Fibroblast of lung (primary cell): Measurements from ENCODE around the gene BRD8. TPM values are rescaled to one million over a fixed set of nuclear protein-coding genes. Genes with fewer than 3 reads are reported as not detected.

Experiments
- DNase-seq, 2 donors: peaks; one replicate each; pipeline versions ENCODE4 v3.0.0 to v3.0.0-alpha.2; 2010; ENCODE audit warnings: low read depth in 2 of 2
- H2AFZ ChIP-seq: 2 replicates; pipeline ENCODE4 v1.5.1; 2012; ENCODE audit warnings: low read length, control low read depth, inconsistent platforms
- H3K27ac ChIP-seq: 2 replicates; pipeline ENCODE4 v1.5.1; 2011; ENCODE audit warnings: low read length, control low read depth; ENCODE audit not compliant: insufficient read depth
- H3K27me3 ChIP-seq: 2 replicates; pipeline ENCODE4 v1.5.1; 2011; ENCODE audit warnings: mild to moderate bottlenecking, low read length; ENCODE audit not compliant: control insufficient read depth, insufficient read depth
- H3K36me3 ChIP-seq: 2 replicates; pipeline ENCODE4 v1.5.1; 2011; ENCODE audit warnings: low read length; ENCODE audit not compliant: control insufficient read depth, insufficient read depth
- H3K4me1 ChIP-seq: 2 replicates; pipeline ENCODE4 v1.5.1; 2011; ENCODE audit warnings: low read length; ENCODE audit not compliant: control insufficient read depth, insufficient read depth; ENCODE audit errors: extremely low read depth
- H3K4me2 ChIP-seq: 2 replicates; pipeline ENCODE4 v1.5.1; 2011; ENCODE audit warnings: low read length, control low read depth; ENCODE audit not compliant: insufficient read depth; ENCODE audit errors: extremely low read depth
- H3K4me3 ChIP-seq, 4 experiments: fragments of 200-600 bp in 1 of 4; sonication (generic) in 1 of 4; replicated peaks in 1 of 4; 2 replicates each; pipeline ENCODE4 v1.5.1; 2011 to 2016; ENCODE audit warnings: low read length in 4 of 4, low read depth in 3 of 4, mild to moderate bottlenecking in 3 of 4, control low read depth in 2 of 4, inconsistent platforms in 1 of 4, mixed read lengths in 1 of 4; ENCODE audit not compliant: insufficient read depth in 1 of 4; ENCODE audit errors: control extremely low read depth in 1 of 4
- H3K79me2 ChIP-seq: 2 replicates; pipeline ENCODE4 v1.5.1; 2012; ENCODE audit warnings: mild to moderate bottlenecking, low read length, inconsistent platforms; ENCODE audit not compliant: control insufficient read depth, insufficient read depth
- H3K9ac ChIP-seq: 2 replicates; pipeline ENCODE4 v1.5.1; 2011; ENCODE audit warnings: mild to moderate bottlenecking, low read length, control low read depth; ENCODE audit not compliant: insufficient read depth
- H3K9me3 ChIP-seq: 2 replicates; pipeline ENCODE4 v1.5.1; 2012; ENCODE audit warnings: low read depth, low read length; ENCODE audit not compliant: control insufficient read depth, insufficient read depth
- H4K20me1 ChIP-seq: 2 replicates; pipeline ENCODE4 v1.5.1; 2011; ENCODE audit warnings: low read length; ENCODE audit not compliant: control insufficient read depth, insufficient read depth; ENCODE audit errors: extremely low read depth
- EZH2 ChIP-seq: IDR thresholded peaks from 2 replicates; pipeline ENCODE4 v1.5.1; 2012; ENCODE audit warnings: low read length, control low read depth, mild to moderate bottlenecking; ENCODE audit errors: missing control alignments
- polyA plus RNA-seq, 2 donors: library from polyadenylated mRNA; depleted of rRNA in 1 of 2; stranded (reverse) in 1 of 2; unstranded in 1 of 2; fragments of >200 nt; gene quantifications; 2 replicates each; pipeline ENCODE4 v1.2.1, GENCODE V29; 2011 to 2012; ENCODE audit warnings: missing spikeins in 1 of 2
- total RNA-seq: library from RNA; depleted of rRNA; stranded (reverse); fragments of >200 nt; gene quantifications from 2 replicates; pipeline ENCODE4 v1.2.1, GENCODE V29; 2014
- TF ChIP-seq, protein P1 (sequence below), 2 donors: IDR thresholded peaks in 1 of 2; conservative IDR thresholded peaks in 1 of 2; 1 replicate in 1 of 2; 2 replicates in 1 of 2; pipeline ENCODE4 v1.5.1; 2011 to 2012; ENCODE audit warnings: low read length in 2 of 2, control low read depth in 1 of 2, inconsistent platforms in 1 of 2, low read depth in 1 of 2, mild to moderate bottlenecking in 1 of 2

Gene BRD8
- total and polyA plus RNA-seq, 2 donors (not counting 1 experiment from before 2014, with no cell fraction given): 47.4 to 52.1 TPM

DNA sequence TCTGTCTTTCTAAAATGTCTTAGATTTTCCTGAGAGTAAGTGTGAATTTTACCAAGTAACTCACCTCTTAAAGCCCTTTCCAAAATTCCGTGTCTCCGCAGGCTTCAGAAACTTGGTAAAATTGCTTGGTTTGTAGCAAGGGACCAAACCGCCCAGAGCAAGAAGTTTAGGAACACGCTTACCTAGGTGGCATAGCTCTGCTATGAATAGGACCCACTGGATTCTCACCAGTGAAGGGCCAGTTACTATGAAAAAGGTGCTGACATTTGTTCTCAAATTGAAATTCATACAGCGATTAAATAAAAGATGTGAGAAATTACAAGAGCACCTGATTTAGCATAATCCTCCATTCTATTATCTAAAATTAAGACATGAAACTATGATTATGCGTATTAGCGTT lies 45.9 kb downstream of the BRD8 start:
- no peak overlapping the region for H3K27ac ChIP-seq
- no peaks in the 10 kb centered on the region for H3K36me3 ChIP-seq
- TF ChIP-seq, protein P1, sequence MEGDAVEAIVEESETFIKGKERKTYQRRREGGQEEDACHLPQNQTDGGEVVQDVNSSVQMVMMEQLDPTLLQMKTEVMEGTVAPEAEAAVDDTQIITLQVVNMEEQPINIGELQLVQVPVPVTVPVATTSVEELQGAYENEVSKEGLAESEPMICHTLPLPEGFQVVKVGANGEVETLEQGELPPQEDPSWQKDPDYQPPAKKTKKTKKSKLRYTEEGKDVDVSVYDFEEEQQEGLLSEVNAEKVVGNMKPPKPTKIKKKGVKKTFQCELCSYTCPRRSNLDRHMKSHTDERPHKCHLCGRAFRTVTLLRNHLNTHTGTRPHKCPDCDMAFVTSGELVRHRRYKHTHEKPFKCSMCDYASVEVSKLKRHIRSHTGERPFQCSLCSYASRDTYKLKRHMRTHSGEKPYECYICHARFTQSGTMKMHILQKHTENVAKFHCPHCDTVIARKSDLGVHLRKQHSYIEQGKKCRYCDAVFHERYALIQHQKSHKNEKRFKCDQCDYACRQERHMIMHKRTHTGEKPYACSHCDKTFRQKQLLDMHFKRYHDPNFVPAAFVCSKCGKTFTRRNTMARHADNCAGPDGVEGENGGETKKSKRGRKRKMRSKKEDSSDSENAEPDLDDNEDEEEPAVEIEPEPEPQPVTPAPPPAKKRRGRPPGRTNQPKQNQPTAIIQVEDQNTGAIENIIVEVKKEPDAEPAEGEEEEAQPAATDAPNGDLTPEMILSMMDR (conservative IDR thresholded peaks at IDR 0.05 in 1 of 2, IDR thresholded peaks at IDR 0.05 in 1 of 2; ENCODE audit: low read depth in 1 of 2, low read length in 2 of 2): no peak
- TF ChIP-seq EZH2: no peak
- H4K20me1 ChIP-seq: no peaks in the 10 kb centered on the region
- H3K4me3 ChIP-seq: peak overlapping the region in 2 of 4 experiments; percentile 46 to 56
- no peaks in the 10 kb centered on the region for H3K4me1 ChIP-seq
- H3K79me2 ChIP-seq: no peaks in the 10 kb centered on the region
- peak overlapping the region; percentile 7 for H3K4me2 ChIP-seq
- H3K9ac ChIP-seq: no peak overlapping the region
- no peaks in the 10 kb centered on the region for H3K27me3 ChIP-seq
- no peaks in the 10 kb centered on the region for H3K9me3 ChIP-seq
- no peak for DNase-seq
- H2AFZ ChIP-seq: no peak overlapping the region

DNA sequence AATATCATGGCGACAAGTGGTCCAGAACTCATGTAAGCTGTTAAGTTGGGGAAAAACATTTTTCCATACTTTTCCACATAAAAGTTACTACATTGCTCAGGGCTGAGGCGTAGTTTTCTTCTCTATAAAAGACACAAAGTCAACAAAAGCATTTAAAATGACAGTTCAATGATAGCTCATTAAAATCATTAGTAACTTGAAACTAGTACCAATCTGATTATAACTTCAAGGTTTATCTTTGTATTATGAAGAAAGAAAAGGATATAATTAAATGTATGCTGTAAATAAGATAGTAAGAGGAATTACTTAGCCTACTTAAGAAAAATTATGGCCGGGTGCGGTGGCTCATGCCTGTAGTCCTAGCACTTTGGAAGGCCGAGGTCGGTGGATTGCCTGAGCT lies 49.1 kb downstream of the BRD8 start:
- no peak for TF ChIP-seq EZH2
- TF ChIP-seq, protein P1 (conservative IDR thresholded peaks at IDR 0.05 in 1 of 2, IDR thresholded peaks at IDR 0.05 in 1 of 2; ENCODE audit: low read depth in 1 of 2, low read length in 2 of 2): no peak
- no peaks in the 10 kb centered on the region for H3K79me2 ChIP-seq
- H3K4me2 ChIP-seq: no peak overlapping the region
- no peak overlapping the region for H2AFZ ChIP-seq
- H3K27ac ChIP-seq: no peak overlapping the region
- no peaks in the 10 kb centered on the region for H3K27me3 ChIP-seq
- H4K20me1 ChIP-seq: no peaks in the 10 kb centered on the region
- no peaks in the 10 kb centered on the region for H3K9me3 ChIP-seq
- no peaks in the 10 kb centered on the region for H3K4me1 ChIP-seq
- H3K36me3 ChIP-seq: no peaks in the 10 kb centered on the region
- no peak overlapping the region for H3K4me3 ChIP-seq
- no peak for DNase-seq
- H3K9ac ChIP-seq: no peak overlapping the region

DNA sequence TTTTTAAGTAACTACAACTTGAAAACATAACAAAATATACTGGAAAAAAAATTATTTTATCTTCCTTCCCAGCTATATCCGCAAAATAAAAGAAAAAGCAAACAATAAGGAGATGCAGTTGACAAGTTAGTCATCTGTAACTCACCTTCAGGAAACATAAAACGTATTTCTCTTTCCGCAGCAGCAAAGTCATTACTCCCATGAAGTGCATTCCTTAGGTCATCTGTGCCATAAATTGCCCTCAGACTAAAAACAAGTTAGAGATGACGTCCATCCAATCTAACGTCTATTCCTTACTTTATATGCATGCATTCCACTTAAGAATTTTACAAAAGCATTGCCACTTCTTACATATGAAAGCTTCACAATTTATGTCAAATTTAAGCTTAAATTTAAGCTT lies 50.1 kb downstream of the BRD8 start:
- Histone ChIP-seq H3K4me1 (no peaks in the 10 kb centered on the region), H3K9ac (no peak overlapping the region), H2AFZ (no peak overlapping the region), H3K4me2 (no peak overlapping the region), H3K4me3 (no peak overlapping the region), H4K20me1 (no peaks in the 10 kb centered on the region), H3K9me3 (no peaks in the 10 kb centered on the region), H3K27ac (no peak overlapping the region), H3K79me2 (no peaks in the 10 kb centered on the region), H3K36me3 (no peaks in the 10 kb centered on the region), H3K27me3 (no peaks in the 10 kb centered on the region)
- no peak for TF ChIP-seq EZH2
- TF ChIP-seq, protein P1 (conservative IDR thresholded peaks at IDR 0.05 in 1 of 2, IDR thresholded peaks at IDR 0.05 in 1 of 2; ENCODE audit: low read depth in 1 of 2, low read length in 2 of 2): no peak
- no peak for DNase-seq
